ENCODE measurements around the gene ADRA2A.

ADRA2A gene

DNA sequence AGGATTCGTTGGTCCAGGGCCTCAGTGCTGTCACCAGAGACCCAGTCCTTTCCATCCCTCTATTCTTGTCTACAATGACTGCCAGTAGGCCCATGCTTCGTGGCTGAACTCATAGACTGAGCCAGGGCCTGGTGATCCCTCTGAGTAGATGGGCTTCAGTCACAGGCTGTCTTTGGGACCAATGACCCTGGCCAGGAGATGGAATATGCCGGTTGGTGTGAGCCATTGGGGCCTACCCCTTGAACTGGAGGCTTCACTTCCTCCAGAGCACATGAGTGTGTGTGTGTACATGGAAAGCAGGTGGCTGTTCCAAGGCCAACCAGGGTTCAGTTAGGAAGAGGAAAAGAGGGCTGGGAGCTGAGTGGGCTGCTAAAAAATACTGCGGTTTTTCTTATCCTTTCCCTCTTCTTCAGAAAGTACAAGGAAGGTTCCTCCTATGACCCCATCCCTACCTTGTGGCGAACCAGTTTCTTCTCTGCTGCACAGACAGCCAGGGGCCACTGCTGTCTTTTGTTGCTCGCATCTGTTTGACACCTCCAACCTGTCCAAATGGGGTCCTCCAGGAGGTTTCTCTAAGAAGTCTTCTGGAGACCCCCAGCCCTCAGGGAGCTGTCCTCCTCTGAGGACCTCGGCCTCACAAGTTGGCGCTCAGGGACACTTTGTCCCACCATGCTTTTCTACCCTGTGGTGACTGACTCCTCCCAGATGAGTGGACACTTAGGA, 36.6 kb downstream of the ADRA2A start:
- no peak for DNase-seq

DNA sequence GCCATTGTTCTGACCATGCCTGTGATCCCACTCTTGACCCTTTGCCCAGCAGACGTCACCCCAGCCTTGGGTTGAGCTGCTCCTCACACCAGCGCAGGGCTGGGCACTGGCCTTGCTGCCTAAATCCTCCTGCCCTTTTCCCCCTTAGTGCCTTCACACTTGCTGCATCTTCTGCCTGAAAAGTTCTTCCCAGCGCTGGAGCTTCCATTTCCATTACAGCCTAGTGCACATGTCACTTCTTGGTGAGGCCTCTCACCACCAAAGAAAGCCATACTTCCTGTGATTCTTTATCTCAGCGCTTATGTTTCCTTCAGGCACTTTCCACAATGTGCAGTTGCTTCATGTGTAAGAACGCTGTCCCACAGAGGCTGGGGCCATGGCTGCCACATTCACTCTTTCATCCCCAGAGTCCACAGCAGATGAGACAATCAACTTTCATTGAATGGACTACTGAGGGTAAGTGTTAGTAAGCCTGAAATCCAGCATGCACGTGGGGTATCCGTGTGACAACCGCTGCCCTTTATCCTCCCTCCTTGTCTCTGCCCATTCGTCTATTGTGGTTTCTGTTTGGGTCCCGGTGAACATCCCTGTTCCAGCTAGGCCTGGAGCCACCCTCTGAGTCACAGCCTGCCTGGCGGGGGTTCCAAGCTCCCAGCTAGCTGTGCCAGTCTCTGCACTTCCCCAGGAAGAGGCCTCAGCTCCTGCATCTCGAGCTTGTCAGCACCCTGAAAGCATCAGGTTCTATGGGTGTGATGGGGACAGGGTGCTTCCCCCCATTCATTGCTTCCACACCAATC, 37.3 kb downstream of the ADRA2A start:
- no peak for DNase-seq

DNA sequence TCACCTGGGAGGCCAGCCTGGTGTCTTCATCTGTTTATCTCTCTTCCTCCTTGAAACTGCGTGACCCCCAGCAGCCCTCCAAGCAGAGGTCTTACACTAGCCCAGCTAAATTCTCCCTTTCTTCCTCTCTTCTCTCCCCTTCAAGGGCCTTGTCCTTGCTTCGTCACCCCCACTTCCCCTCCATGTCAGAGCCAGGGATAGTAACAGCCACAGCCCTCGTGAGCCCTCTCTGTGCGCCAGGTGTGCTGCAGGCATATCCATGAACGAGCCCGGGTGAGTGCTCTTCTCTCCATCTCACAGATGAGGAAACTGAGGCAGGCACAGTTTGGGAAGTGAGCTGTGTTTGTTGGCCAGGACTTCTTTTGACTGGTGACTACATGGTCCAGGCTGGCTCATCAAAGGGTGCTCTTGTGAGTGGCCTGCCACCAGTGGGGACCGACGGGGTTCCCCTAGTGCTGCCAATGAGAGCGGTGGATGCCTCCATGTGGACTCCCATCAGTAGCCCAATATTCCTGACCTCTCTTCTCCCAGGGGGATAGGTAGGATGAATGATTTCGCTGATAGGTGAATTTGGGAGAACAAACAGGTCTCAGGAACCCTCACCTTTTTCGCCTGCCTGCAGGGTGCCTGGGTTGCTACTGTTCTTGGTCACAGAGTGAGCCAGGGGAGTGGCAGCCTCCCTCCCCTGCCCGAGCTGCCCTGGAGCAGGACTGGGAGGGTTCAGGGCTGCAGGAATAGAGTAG, 38.1 kb downstream of the ADRA2A start:
- DNase-seq = no peak

DNA sequence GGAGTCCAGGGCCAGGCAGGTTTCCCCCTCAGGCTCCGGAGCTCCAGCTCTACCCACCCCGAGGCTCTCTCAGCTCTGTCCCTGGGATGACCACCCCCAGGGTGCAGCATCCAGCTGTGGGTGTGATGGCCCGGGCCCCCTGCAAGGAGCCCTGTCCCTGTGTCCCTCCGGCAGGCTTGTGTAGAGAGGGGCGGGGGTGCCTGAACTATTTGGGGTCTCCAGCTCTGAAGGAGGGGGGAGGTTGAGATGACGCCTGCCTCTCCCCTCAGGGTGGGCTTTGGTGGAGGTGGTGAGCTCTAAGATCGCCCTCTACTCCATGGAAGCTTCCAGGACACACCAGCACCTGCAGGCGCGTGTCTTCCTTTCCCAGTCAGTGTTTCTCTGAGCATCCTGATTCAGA, 39.4 kb downstream of the ADRA2A start:
- no peak for DNase-seq

DNA sequence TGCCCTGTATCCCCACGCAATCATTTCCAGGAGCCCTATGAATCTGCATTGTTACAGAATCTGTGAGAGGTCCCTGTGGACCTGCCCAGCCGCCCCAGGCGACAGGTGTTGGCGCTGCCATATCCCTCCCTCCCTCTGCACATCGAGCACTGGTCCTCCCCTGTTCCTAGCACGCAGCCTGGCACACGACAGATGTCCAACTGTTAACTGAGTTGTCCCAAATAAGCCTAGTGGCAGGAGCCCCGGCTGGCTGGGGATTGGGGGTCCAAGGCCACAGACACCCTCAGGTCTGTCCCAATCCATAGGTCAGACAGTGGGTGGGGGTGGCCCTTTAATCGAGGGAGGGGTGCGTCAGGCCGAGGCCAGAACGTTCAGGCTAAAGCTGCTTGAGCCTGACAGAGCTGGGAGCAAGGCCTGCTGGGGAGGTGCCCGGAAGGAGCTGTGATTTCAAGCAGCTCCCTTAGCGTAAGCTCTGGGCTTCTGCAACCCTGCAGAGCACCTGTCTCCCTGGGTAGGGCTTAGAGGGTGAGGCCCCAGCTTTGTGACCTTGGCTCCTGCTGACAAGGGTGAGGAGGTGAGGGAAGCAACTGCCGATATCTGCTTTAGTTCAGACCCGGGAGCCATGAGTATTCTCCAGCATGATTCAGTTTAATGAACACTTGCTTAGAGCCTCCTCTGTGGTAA, 40.1 kb downstream of the ADRA2A start:
- DNase-seq = no peak

DNA sequence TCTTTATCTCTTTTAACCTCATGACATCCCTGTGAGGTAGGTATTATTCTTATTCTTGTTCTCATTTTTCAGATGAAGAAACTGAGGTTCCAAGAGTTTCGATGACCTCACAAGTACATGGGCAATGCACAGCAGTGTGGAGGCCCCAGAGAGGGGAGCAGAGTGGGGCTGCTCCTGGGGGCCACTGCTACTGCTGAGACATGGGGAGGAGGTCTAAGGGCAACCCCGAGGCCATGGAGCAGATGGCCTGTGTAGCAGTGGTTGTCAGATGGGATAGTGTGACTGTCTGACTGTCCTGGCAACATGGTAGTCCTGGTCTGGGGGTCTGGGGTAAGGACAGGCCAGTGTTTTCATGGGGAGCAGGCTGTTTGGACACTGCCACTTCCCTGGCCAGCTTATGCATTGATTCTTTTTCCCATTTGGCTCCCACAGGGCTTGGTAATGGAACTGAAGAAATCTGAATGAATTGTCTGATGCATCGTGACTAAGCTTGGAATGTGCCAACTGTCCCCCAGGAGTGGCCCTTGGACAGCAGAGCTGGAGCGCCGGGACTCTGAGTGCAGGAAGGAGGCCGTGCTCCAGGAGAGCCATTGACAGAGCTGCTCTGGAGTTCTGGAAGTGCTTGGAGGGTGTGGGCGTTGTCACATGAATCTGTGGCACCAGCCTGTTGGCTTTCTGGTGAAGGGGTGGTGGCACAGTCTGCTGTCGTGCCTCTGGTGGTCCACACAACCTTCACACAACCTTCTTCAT, 40.9 kb downstream of the ADRA2A start:
- no peak for DNase-seq

DNA sequence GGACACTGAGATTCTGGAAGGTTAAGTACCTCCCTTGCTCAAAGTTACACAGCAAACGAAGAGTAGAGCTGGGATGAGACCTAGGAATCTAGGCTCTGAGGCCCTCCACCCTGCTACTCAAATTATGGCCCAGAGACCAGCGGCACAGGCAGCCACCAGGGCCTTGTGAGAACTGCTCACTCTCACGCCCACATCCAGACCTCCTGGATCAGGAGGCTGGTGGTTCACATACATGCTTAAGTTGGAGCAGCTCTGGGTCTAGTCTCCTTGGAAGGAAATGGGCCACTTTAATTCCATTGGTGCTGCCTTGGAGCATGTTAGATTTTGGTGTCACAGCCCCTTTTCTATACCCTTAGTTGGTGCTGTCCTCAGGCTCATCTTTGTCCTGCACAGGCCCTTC, 41.9 kb downstream of the ADRA2A start:
- DNase-seq = no peak

DNA sequence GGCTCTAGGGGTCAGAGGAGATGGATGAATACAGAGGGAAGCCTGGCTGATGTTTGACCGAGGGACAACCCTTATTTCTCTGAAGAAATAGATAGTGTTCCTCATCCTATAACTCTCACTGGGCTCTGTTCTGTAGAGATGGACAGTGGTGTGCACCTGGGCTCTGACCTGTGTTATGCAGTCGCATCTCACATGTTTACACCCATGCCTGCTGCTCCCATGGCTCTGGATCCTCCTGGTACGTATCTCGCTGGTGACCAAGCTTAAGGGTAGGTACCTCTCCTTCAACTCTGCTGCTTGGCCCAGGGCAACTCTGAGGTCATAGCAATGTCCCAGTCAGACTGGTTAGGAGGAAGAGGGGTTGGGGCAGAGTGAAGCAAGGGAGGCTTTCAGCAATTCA, 42.8 kb downstream of the ADRA2A start:
- no peak for DNase-seq

DNA sequence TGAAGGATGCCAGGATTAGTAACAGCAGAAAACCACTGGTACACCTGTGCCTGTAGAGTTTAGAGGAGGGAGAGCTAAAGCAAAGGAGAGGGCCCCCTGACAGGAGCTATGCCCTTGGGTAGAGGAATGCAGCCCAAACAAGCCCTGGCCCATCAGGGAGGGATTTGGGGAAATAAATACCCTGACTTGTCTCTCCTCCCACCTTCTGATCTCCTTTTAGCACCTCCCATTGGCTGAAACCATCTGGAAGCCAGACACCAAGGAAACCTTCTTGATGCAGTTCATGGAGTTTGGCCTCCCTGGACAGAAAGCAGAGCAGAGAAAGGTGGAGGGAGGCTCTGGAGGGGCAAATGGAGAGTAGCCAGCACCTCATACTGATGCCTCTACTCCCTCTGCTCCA, 45.3 kb downstream of the ADRA2A start:
- DNase-seq = no peak

DNA sequence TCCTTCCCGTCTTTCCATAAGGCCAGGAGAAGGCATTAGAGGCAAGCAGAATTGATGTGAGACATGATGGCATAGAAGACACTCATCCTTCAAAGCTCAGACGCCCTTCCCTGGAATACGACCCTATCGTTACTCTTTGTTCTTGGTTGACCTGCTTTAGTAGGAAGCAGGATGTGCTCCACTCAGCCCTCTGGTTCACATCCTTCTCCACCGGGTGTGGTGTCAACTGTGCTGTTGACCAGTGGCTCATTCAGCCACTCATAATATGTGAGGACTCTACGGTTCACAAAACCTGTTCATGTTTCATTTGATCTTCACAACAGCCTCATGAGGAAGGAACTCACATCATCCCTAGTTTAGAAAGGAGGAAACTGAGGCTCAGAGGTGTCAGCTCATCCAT, 47.1 kb downstream of the ADRA2A start:
- no peak for DNase-seq

DNA sequence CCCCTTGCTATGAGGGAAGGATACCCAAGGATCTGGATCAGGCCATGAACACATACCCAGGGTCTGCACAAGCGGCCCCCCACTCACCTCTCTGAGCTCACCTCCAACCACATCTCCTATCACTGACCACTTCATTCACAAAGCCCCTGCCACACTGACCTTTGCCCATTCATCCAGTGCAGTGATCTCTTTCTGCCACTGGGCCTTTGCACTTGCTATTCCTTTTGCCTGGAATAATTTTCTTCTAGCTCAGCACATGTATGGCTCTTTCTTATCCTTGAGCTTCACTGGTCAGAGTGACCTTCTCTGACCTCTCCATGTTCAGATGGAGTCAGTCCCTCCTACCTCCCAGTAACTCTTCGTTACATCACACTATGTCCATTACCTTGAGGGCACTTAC, 48.3 kb downstream of the ADRA2A start:
- no peak for DNase-seq

DNA sequence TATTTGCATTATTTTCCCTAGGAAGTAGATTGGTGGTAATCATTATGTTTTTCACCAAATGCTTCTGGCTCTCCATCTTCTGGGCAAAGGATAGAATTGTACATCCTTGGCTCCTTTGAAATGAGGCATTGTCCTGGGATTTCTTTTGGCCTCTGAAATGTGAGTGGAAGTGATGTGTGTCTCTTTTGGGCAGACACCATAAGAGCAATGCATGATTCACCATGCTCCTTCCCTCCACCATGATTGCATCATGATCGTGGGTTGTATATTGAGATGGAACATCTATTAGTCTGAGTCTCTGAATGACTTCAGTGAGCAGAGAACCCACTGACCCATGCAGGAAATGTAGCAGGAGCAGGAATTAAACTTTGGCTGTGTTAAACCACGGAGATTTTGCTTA, 49.2 kb downstream of the ADRA2A start:
- no peak for DNase-seq

DNA sequence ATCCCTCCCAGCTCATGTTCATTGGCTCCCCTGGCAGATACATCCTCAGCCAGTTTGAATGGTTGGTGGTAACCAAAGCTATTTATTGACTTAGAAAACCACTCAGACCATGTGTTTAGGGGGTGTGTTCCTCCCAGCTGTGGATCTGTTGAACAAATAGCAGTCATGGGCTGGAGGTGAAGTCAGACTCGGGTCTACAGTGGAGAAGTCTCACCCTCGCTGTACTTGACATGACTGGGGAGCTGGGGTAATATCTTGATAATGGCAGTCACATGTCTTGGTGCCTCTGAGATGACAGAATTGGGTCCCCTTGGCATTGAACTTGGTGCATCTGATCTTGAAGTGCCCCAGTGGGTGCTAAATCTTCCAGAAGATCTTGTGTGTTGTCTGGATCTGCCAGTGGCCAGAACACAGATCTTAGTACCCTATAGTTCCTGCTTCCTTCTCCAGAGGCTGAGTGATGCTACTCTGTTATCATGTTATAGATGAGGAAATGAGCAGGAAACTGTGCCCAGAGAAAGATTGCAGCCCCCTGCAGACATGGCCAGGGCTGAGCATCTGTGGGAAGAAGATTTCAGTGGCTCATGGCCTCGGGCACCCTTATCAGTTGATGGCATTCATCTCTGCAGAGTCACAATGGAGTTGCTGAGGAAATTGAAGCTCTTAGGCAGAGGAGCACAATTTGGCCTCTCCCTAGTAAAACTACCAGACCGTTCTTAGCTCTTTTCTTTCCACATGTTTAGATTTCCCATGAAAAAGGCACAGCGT, 50.4 kb downstream of the ADRA2A start:
- DNase-seq = no peak

DNA sequence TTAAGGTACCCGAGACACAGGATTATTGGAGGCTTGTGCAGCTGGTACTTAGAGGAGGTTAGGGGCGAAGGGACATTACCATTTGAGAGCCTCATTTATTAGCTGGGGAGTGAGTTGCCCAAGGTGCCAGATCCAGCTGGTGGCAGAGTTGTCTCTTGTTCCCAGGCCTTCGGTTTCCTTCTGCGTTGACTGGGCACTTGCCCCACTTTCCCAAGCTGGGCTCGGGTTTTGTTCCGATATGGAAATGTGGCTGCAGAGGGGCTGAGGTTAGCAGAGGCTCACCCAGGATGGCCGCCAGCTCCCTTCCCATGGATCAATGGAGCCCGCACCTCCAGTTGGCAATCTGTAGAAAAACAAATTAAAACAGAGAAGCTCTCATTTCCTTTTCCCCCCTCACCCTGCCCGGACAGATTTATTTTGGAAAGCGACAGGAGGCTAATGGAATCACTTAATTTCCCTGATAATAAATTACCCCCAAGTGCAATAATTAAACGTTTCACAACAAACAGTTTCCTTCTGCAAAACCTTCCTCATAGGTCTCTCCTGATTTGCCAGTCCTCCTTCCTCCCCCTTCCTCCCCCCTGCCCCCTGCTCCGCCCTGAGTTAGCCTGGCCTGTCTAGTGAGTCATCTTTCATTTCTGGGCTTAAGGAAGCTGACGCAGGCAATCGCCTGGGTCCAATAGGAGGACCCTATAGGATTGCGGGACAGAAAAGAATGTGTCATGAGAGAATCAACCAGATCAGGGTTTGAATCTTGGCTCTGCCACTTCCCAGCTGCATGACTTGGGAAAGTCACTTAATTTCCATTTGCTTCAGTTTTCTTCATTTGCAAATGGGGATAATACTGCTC, 51.7 kb downstream of the ADRA2A start:
- no peak for DNase-seq

DNA sequence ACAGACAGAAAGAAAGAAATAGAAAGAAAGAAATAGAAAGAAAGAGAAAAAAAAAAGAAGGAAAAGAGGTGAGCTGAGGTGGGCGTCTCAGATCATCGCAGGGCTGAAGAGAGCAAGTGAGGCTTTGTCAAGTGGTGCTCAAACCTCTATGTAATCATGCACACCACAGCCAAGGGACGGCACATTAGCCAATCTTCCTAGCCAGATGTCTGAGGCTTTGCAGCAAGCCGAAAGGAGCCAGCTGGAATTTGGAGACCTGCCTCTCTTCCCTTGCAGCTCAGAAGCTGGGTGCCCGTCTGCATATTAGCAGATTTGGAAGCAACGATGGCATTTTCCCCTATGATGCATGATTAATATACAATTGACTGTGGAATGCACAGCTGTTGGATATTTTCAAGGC, 52.5 kb downstream of the ADRA2A start:
- DNase-seq = no peak

DNA sequence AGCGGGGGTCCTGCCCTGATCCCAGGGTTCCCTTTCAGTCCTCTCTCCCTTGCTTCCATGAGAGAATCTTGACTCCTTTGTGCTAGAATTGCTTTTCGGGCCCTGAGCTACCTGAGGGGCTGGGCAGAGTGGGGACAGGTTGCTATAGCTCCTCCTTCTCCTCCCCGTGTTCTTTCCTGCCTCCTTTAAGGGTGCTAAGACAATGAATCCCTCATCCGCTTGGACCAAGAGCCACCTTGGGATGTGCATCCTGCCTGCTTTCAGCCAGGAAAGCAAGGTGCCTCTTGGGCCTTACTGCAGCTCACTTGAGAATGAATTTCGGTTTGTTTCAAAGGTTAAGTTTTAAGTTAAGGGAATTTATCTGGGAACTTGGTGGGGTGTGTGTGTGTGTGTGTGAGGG, 53.6 kb downstream of the ADRA2A start:
- no peak for DNase-seq
